Heart right ventricle (tissue), 16 donors: ENCODE data around the gene CAPN14. TPM values are rescaled to one million over a fixed set of nuclear protein-coding genes. Genes with fewer than 3 reads are reported as not detected.

Experiments
- ATAC-seq, 8 donors: fragments of 200-7000 bp; cut with Tn5 transposase; one replicate each; pipeline ENCODE4 v1.9.1; 2020; ENCODE audit warnings: mild to moderate bottlenecking in 8 of 8, moderate library complexity in 8 of 8, moderate number of reproducible peaks in 1 of 8
- DNase-seq, 2 donors: peaks; one replicate each; pipeline ENCODE4 v3.0.0-alpha.2; 2020
- H3K27ac ChIP-seq, 10 donors: fragments of 200-600 bp; sonication (generic) in 2 of 10; one replicate each; pipeline versions ENCODE4 v1.5.0 to v1.8.0; 2020 to 2022; ENCODE audit warnings: mild to moderate bottlenecking in 3 of 10
- H3K27me3 ChIP-seq, 7 donors: fragments of 200-600 bp; one replicate each; pipeline ENCODE4 v1.8.0; 2021 to 2022; ENCODE audit warnings: mild to moderate bottlenecking in 2 of 7
- H3K36me3 ChIP-seq, 9 donors: fragments of 200-600 bp; sonication (generic) in 1 of 9; one replicate each; pipeline versions ENCODE4 v1.5.0 to v1.8.0; 2020 to 2022; ENCODE audit warnings: mild to moderate bottlenecking in 2 of 9
- H3K4me1 ChIP-seq, 9 donors: fragments of 200-600 bp; sonication (generic) in 1 of 9; one replicate each; pipeline versions ENCODE4 v1.5.0 to v1.8.0; 2020 to 2022; ENCODE audit warnings: mild to moderate bottlenecking in 4 of 9
- H3K4me3 ChIP-seq, 10 donors: fragments of 200-600 bp; sonication (generic) in 2 of 10; one replicate each; pipeline versions ENCODE4 v1.5.0 to v1.8.0; 2020 to 2022; ENCODE audit warnings: mild to moderate bottlenecking in 7 of 10, moderate library complexity in 2 of 10
- H3K9me3 ChIP-seq, 11 donors: fragments of 200-600 bp in 10 of 11; sonication (generic) in 2 of 11; one replicate each; pipeline versions ENCODE4 v1.5.0 to v1.8.0; 2013 to 2022; ENCODE audit warnings: mild to moderate bottlenecking in 2 of 11, control low read depth in 1 of 11, moderate library complexity in 1 of 11
- WGBS, 2 donors: extraction: QIAGEN DNeasy Blood & Tissue Kit; methylation state at CpG; one replicate each; pipeline ENCODE4 v1.1.7; 2013; ENCODE audit warnings: inconsistent platforms in 1 of 2; 5-methylcytosine and 5-hydroxymethylcytosine counted together
- intact Hi-C, 10 donors: fragments of 100-400 bp; cut with DNase I; formaldehyde crosslinking; loops; one replicate each; pipeline versions ENCODE4 v1.11.1 to v1.14.2; 2022
- polyA plus RNA-seq, 2 donors: library from polyadenylated mRNA; stranded (reverse); fragments of 200-250 nt; gene quantifications; one replicate each; pipeline ENCODE4 v1.2.3, GENCODE V29; 2013
- total RNA-seq, 10 donors: library from RNA; stranded (reverse); fragmentation: NEBNext Ultra II Directional in 3 of 10; extraction: Animal tissue kit (Norgen Biotek cat#: 25700) in 3 of 10; gene quantifications; one replicate each; pipeline versions ENCODE4 v1.2.1 to v1.2.4, GENCODE V29; 2021 to 2023
- TF ChIP-seq, protein P1 (sequence below), 9 donors: fragments of 200-600 bp; sonication (generic) in 2 of 9; IDR thresholded peaks; one replicate each; pipeline versions ENCODE4 v1.5.0 to v1.8.0; 2021 to 2022; ENCODE audit warnings: antibody characterized with exemption in 9 of 9, mild to moderate bottlenecking in 5 of 9, moderate library complexity in 1 of 9
- donor health status: Arrhythmogenic right ventricular cardiomyopathy.
- donor health status: ischemic (EF 13 %, LVEDD 7.1; RV severe dilation, severe dysfunction).
- donor health status: healthy with polysubstance abuse.
- donor health status: DM: no; HTN: yes; CAD: no.
- donor health status: DM: no; HTN: no; CAD: no.
- donor health status: ischemic (EF 25% LVEDD 6.9; RV normal size, moderate dysfunction).
- donor health status: ischemic (EF 25% LVEDD 5.7; RV mildly dilated, moderate dysfunction).
- donor health status: healthy.
- donor health status: DM: yes; HTN: yes; CAD: no.
- donor health status: Ischemic cardiomyopathy.
- donor health status: ischemic (EF 35%, LVEDD 5.7; RV mildly dilated, moderate dysfunction).
- donor health status: nonischemic (EF 11% LVEDD 7.7; RV severe dilation, severe dysfunction).
- donor health status: DM: yes; HTN: yes; CAD: no.
- donor health status: PGD.
- donor health status: ischemic (EF 29% LVEDD 5.4; RV normal size, mild dysfunction).
- donor health status: nonischemic (EF 23%, LVEDD 6.1; RV moderate dilation, normal function).

Gene CAPN14
- total and polyA plus RNA-seq, 12 donors: 0.08 to 0.46 (median 0.25) TPM; not detected in 1

DNA sequence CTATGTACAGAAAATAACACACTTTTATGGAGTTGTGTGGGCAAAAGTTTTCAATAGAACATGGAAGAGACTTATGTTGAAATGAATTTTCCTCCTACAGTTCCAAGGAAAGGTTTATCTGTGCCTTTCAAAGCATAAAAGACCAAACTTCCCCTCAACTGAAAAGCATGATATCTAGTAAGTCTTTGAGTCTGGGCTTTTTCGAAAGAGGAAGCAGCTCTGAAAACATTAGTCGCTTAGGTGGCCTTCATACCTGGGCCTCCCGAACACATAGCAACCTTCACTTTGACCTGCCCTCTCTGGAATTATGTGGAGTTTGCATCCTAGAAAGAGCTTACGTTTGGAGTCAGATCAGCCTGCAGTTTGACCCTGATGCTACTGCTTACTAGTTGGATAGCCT lies 4.8 kb upstream of the CAPN14 start:
- no peak for DNase-seq
- Histone ChIP-seq H3K27me3 (no peaks in the 10 kb centered on the region), H3K4me3 (no peak overlapping the region), H3K27ac (no peak overlapping the region), H3K4me1 (peaks cover 0 to 5% (median 0%) of the 10 kb centered on the region in 9 donors), H3K36me3 (no peaks in the 10 kb centered on the region), H3K9me3 (no peaks in the 10 kb centered on the region)
- intact Hi-C loops: no loop called here
- 78 to 83% methylated on average over 4 of the region's 4 CpGs for WGBS, 2 donors
- ATAC-seq: no peak
- TF ChIP-seq, protein P1, sequence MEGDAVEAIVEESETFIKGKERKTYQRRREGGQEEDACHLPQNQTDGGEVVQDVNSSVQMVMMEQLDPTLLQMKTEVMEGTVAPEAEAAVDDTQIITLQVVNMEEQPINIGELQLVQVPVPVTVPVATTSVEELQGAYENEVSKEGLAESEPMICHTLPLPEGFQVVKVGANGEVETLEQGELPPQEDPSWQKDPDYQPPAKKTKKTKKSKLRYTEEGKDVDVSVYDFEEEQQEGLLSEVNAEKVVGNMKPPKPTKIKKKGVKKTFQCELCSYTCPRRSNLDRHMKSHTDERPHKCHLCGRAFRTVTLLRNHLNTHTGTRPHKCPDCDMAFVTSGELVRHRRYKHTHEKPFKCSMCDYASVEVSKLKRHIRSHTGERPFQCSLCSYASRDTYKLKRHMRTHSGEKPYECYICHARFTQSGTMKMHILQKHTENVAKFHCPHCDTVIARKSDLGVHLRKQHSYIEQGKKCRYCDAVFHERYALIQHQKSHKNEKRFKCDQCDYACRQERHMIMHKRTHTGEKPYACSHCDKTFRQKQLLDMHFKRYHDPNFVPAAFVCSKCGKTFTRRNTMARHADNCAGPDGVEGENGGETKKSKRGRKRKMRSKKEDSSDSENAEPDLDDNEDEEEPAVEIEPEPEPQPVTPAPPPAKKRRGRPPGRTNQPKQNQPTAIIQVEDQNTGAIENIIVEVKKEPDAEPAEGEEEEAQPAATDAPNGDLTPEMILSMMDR (IDR thresholded peaks at IDR 0.05): no peak

- H3K27ac ChIP-seq: no peak overlapping the region
- ATAC-seq (no peak), DNase-seq (no peak)
- no peaks in the 10 kb centered on the region for H3K9me3 ChIP-seq
- no peaks in the 10 kb centered on the region for H3K36me3 ChIP-seq
- no peak overlapping the region for H3K4me3 ChIP-seq
- intact Hi-C loops: no loop called here
- H3K27me3 ChIP-seq: no peaks in the 10 kb centered on the region
- H3K4me1 ChIP-seq: peaks cover 0 to 4% (median 0%) of the 10 kb centered on the region in 9 donors
- WGBS, 2 donors: 69% methylated on average over 6 of the region's 6 CpGs
- TF ChIP-seq, protein P1 (IDR thresholded peaks at IDR 0.05): no peak
These were observed 4.2 kb upstream of the CAPN14 start for GRCh38 chr2:31221544-31221943.

DNA sequence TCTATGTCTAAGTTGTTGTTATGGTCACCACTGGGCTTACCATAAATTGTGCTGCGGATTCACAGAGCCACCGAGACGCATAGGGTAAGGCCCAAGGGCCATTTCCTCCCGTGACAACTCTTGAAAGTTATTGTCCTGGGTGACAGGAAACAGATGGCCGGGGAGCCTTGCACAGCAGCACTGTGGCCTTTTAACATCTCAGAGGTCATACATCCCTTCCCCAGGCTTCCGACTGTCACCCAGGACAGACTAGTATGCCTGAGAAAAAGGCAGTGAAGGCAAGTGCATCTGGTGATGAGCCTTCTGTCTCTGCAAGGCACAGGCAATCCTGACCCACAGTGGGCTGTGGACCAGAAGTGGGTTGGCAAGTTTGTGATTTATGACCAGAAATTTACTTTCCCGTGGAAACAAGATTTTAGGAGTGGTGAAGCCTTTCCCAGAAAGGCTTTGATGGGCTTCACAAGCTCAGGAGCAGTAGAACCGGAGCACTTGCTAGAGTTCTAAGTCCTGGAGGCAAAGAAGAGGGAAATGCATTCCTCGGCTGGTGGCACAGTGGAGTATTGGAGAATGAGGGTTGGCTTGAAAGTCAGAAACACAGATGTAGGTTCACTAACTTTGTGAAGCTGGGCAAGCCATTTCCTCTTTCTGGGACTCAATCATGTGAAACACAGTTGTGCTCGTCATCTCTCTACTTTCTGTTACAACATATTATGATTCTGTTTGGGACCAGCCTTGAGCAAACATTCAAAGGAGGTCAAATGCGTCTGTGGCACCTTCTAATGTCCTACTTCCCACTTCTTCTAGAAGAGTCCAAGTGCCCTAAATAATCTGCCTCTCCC lies 2.0 kb upstream of the CAPN14 start:
- no peaks in the 10 kb centered on the region for H3K27me3 ChIP-seq
- DNase-seq (no peak), ATAC-seq (peak in 4 of 8 donors; percentile 37 to 63 (median 44))
- 55 to 65% methylated on average over 11 of the region's 11 CpGs for WGBS, 2 donors
- peaks cover 0 to 4% (median 0%) of the 10 kb centered on the region in 9 donors for H3K4me1 ChIP-seq
- intact Hi-C loops: no loop called here
- peak overlapping the region in 1 of 10 donors; percentile 37 for H3K27ac ChIP-seq
- no peaks in the 10 kb centered on the region for H3K9me3 ChIP-seq
- no peak overlapping the region for H3K4me3 ChIP-seq
- TF ChIP-seq, protein P1 (IDR thresholded peaks at IDR 0.05): no peak
- H3K36me3 ChIP-seq: no peaks in the 10 kb centered on the region

GRCh38 chr2:31216734-31217133 lies 581 bp downstream of the CAPN14 start:
- WGBS, 2 donors: 58 to 59% methylated on average over 5 of the region's 5 CpGs
- Histone ChIP-seq H3K4me1 (peaks cover 0 to 5% (median 0%) of the 10 kb centered on the region in 9 donors), H3K9me3 (no peaks in the 10 kb centered on the region), H3K27me3 (no peaks in the 10 kb centered on the region), H3K27ac (no peak overlapping the region), H3K36me3 (no peaks in the 10 kb centered on the region), H3K4me3 (no peak overlapping the region)
- ATAC-seq: no peak
- DNase-seq: no peak
- TF ChIP-seq, protein P1 (IDR thresholded peaks at IDR 0.05): no peak
- intact Hi-C loops: no loop called here
